ENCODE results near the gene EPHA3.

Gene EPHA3

GRCh38 chr3:89217148-89217685 lies 109.8 kb downstream of the EPHA3 start (continued):
- peak; percentile 74 for TF ChIP-seq ZBTB17 (tag by site-specific recombination; IDR thresholded peaks at IDR 0.05)
- TF ChIP-seq YY2 (tag by site-specific recombination; IDR thresholded peaks at IDR 0.05) = no peak
- 0 out of 2 replicates have a peak, but pooled peaks have one; percentile 20 for TF ChIP-seq PRDM6 (tag by site-specific recombination; IDR thresholded peaks at IDR 0.05)
- TF ChIP-seq ZNF473 (tag by site-specific recombination; IDR thresholded peaks at IDR 0.05) = no peak
- TF ChIP-seq ZEB2 (tag by site-specific recombination; IDR thresholded peaks at IDR 0.05) = no peak
- 0 out of 2 replicates have a peak, but pooled peaks have one; percentile 17 for TF ChIP-seq FEZF1 (tag by site-specific recombination; IDR thresholded peaks at IDR 0.05)
- TF ChIP-seq ZNF488 (tag by site-specific recombination; IDR thresholded peaks at IDR 0.05) = no peak
- no peak for TF ChIP-seq ZNF302 (tag by site-specific recombination; IDR thresholded peaks at IDR 0.05; ENCODE audit: low read depth)

- ChIA-PET POLR2A (no interaction called here), CTCF (no interaction called here)
- H3K4me3 ChIP-seq (ENCODE audit: low read depth, low read length) = no peak overlapping the region
- no peaks in the 10 kb centered on the region for H3K9me3 ChIP-seq (ENCODE audit: control insufficient read depth, insufficient read depth, low read depth, low read length)
- no peak overlapping the region for H3K27ac ChIP-seq (ENCODE audit: extremely low read depth, low read depth, low read length)
- H3K36me3 ChIP-seq (ENCODE audit: control insufficient read depth in 2 of 2, insufficient read depth in 1 of 2, low read length in 2 of 2) = no peaks in the 10 kb centered on the region
- H3K4me1 ChIP-seq (ENCODE audit: control insufficient read depth, insufficient read depth, low read length) = peaks cover 21% of the 10 kb centered on the region
- TF ChIP-seq KLF17 (tag by site-specific recombination; IDR thresholded peaks at IDR 0.05) (no peak), OSR2 (tag by site-specific recombination; IDR thresholded peaks at IDR 0.05) (peak; percentile 84)
These were observed 114.5 kb downstream of the EPHA3 start for GRCh38 chr3:89221924-89222323.

GRCh38 chr3:89223188-89223587 lies 115.8 kb downstream of the EPHA3 start:
- peaks cover 27% of the 10 kb centered on the region for H3K4me1 ChIP-seq (ENCODE audit: control insufficient read depth, insufficient read depth, low read length)
- TF ChIP-seq INSM2 (tag by site-specific recombination; IDR thresholded peaks at IDR 0.05) (no peak), ZBTB20 (tag by site-specific recombination; IDR thresholded peaks at IDR 0.05) (no peak), ZNF24 (tag by site-specific recombination; IDR thresholded peaks at IDR 0.05) (no peak), ZNF518A (tag by site-specific recombination; conservative IDR thresholded peaks at IDR 0.05; ENCODE audit: low read depth) (no peak), ZNF2 (tag by site-specific recombination; IDR thresholded peaks at IDR 0.05) (no peak), ZNF37A (tag by site-specific recombination; IDR thresholded peaks at IDR 0.05) (no peak), ZNF335 (tag by site-specific recombination; conservative IDR thresholded peaks at IDR 0.05) (no peak), ZNF449 (tag by site-specific recombination; IDR thresholded peaks at IDR 0.05) (no peak), FEZF1 (tag by site-specific recombination; IDR thresholded peaks at IDR 0.05) (peak; percentile 88), ZNF26 (tag by site-specific recombination; IDR thresholded peaks at IDR 0.05) (no peak)

More at GRCh38 chr3:89223188-89223587, 115.8 kb downstream of the EPHA3 start:
- Histone ChIP-seq H3K36me3 (ENCODE audit: control insufficient read depth in 2 of 2, insufficient read depth in 1 of 2, low read length in 2 of 2) (no peaks in the 10 kb centered on the region), H3K9me3 (ENCODE audit: control insufficient read depth, insufficient read depth, low read depth, low read length) (no peaks in the 10 kb centered on the region), H3K27ac (ENCODE audit: extremely low read depth, low read depth, low read length) (no peak overlapping the region), H3K4me3 (ENCODE audit: low read depth, low read length) (no peak overlapping the region)
- ChIA-PET POLR2A (no interaction called here), CTCF (no interaction called here)
